ENCODE results near the gene STN1.

Gene STN1

GRCh38 chr10:103932971-103933370, 15.0 kb upstream of the STN1 start:
- H3K9ac ChIP-seq (ENCODE audit: low read length) = no peak overlapping the region
- no peak overlapping the region for H2AFZ ChIP-seq (ENCODE audit: insufficient read depth, low read length, poor library complexity)
- no peaks in the 10 kb centered on the region for H3K27me3 ChIP-seq (ENCODE audit: insufficient read depth, low read length)
- no peak overlapping the region for H3K4me2 ChIP-seq (ENCODE audit: low read length)
- no peak overlapping the region for H4K8ac ChIP-seq (ENCODE audit: low read depth, low read length)
- H3K9me3 ChIP-seq (ENCODE audit: insufficient read depth, low read depth, low read length) = no peaks in the 10 kb centered on the region
- no peak overlapping the region for H4K91ac ChIP-seq (ENCODE audit: low read depth, low read length)
- no peak overlapping the region for H2BK12ac ChIP-seq (ENCODE audit: low read length)
- H3K27ac ChIP-seq (ENCODE audit: low read depth, low read length) = peak overlapping the region; percentile 29
- no peaks in the 10 kb centered on the region for H3K36me3 ChIP-seq (ENCODE audit: control insufficient read depth in 1 of 2, insufficient read depth in 2 of 2, low read length in 2 of 2)
- peaks cover 16% of the 10 kb centered on the region for H3K79me1 ChIP-seq (ENCODE audit: low read length)
- H3K4ac ChIP-seq (ENCODE audit: low read depth, low read length) = no peak overlapping the region
- no peak overlapping the region for H3K23ac ChIP-seq (ENCODE audit: low read length)
- H4K12ac ChIP-seq (ENCODE audit: low read depth, low read length) = no peak overlapping the region
- H3K79me2 ChIP-seq (ENCODE audit: control insufficient read depth, insufficient read depth, low read length, poor library complexity) = no peaks in the 10 kb centered on the region
- H3K4me3 ChIP-seq (ENCODE audit: low read depth, low read length) = no peak overlapping the region
- no CpG with 5 or more reads among the region's 3 CpGs for WGBS (ENCODE audit: extremely low coverage, insufficient coverage, insufficient read length)
- H3K14ac ChIP-seq (ENCODE audit: low read length) = no peak overlapping the region
- H3K18ac ChIP-seq (ENCODE audit: low read length) = no peak overlapping the region
- H2AK5ac ChIP-seq (ENCODE audit: low read length) = no peak overlapping the region
- H3K4me1 ChIP-seq (ENCODE audit: control insufficient read depth in 1 of 2, insufficient read depth in 2 of 2, low read length in 2 of 2) = peaks cover 22 to 27% of the 10 kb centered on the region in 2 experiments
- DNase-seq = no peak
- no peak overlapping the region for H2BK120ac ChIP-seq (ENCODE audit: insufficient read depth, low read length, poor library complexity)
- no peak overlapping the region for H2BK5ac ChIP-seq (ENCODE audit: low read depth, low read length, poor library complexity)

DNA sequence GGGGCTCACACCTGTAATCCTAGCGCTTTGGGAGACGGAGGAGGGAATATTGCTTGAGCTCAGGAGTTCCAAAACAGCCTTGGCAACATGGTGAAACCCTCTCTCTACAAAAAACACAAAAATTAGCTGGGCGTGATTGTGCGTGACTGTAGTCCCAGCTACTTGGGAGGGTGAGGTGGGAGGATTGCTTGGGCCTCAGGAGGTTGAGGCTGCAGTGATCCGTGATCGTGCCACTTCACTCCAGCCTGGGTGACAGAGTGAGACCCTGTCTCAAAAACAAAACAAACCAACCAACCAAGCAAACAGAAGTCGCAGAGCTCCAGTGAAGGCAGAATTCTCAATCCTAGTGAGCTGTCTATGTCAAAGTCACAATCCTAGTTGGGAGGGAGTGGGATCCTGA, 14.3 kb upstream of the STN1 start:
- no peak overlapping the region for H2AFZ ChIP-seq (ENCODE audit: insufficient read depth, low read length, poor library complexity)
- DNase-seq = no peak
- H4K12ac ChIP-seq (ENCODE audit: low read depth, low read length) = no peak overlapping the region
- H4K8ac ChIP-seq (ENCODE audit: low read depth, low read length) = peak overlapping the region; percentile 55
- no peaks in the 10 kb centered on the region for H3K9me3 ChIP-seq (ENCODE audit: insufficient read depth, low read depth, low read length)
- H3K79me1 ChIP-seq (ENCODE audit: low read length) = peaks cover 16% of the 10 kb centered on the region
- peaks cover 22 to 27% of the 10 kb centered on the region in 2 experiments for H3K4me1 ChIP-seq (ENCODE audit: control insufficient read depth in 1 of 2, insufficient read depth in 2 of 2, low read length in 2 of 2)
- no peak overlapping the region for H3K14ac ChIP-seq (ENCODE audit: low read length)
- no peaks in the 10 kb centered on the region for H3K36me3 ChIP-seq (ENCODE audit: control insufficient read depth in 1 of 2, insufficient read depth in 2 of 2, low read length in 2 of 2)
- peak overlapping the region; percentile 54 for H2BK5ac ChIP-seq (ENCODE audit: low read depth, low read length, poor library complexity)
- H3K79me2 ChIP-seq (ENCODE audit: control insufficient read depth, insufficient read depth, low read length, poor library complexity) = no peaks in the 10 kb centered on the region
- no peak overlapping the region for H3K4ac ChIP-seq (ENCODE audit: low read depth, low read length)
- H3K4me2 ChIP-seq (ENCODE audit: low read length) = no peak overlapping the region
- peak overlapping the region; percentile 29 for H3K27ac ChIP-seq (ENCODE audit: low read depth, low read length)
- H2AK5ac ChIP-seq (ENCODE audit: low read length) = no peak overlapping the region
- no CpG with 5 or more reads among the region's 7 CpGs for WGBS (ENCODE audit: extremely low coverage, insufficient coverage, insufficient read length)
- H3K9ac ChIP-seq (ENCODE audit: low read length) = no peak overlapping the region
- no peak overlapping the region for H3K23ac ChIP-seq (ENCODE audit: low read length)
- no peak overlapping the region for H3K18ac ChIP-seq (ENCODE audit: low read length)
- H3K4me3 ChIP-seq (ENCODE audit: low read depth, low read length) = no peak overlapping the region
- peak overlapping the region; percentile 82 for H4K91ac ChIP-seq (ENCODE audit: low read depth, low read length)
- H2BK12ac ChIP-seq (ENCODE audit: low read length) = peak overlapping the region; percentile 3
- peak overlapping the region; percentile 6 for H2BK120ac ChIP-seq (ENCODE audit: insufficient read depth, low read length, poor library complexity)
- H3K27me3 ChIP-seq (ENCODE audit: insufficient read depth, low read length) = no peaks in the 10 kb centered on the region

- Histone ChIP-seq H2AFZ (ENCODE audit: insufficient read depth, low read length, poor library complexity) (no peak overlapping the region), H3K79me2 (ENCODE audit: control insufficient read depth, insufficient read depth, low read length, poor library complexity) (no peaks in the 10 kb centered on the region), H4K12ac (ENCODE audit: low read depth, low read length) (no peak overlapping the region), H3K14ac (ENCODE audit: low read length) (no peak overlapping the region), H3K23ac (ENCODE audit: low read length) (no peak overlapping the region), H2BK120ac (ENCODE audit: insufficient read depth, low read length, poor library complexity) (no peak overlapping the region), H3K18ac (ENCODE audit: low read length) (no peak overlapping the region), H3K27me3 (ENCODE audit: insufficient read depth, low read length) (no peaks in the 10 kb centered on the region), H3K4ac (ENCODE audit: low read depth, low read length) (no peak overlapping the region), H3K36me3 (ENCODE audit: control insufficient read depth in 1 of 2, insufficient read depth in 2 of 2, low read length in 2 of 2) (no peaks in the 10 kb centered on the region), H3K4me2 (ENCODE audit: low read length) (no peak overlapping the region), H3K9me3 (ENCODE audit: insufficient read depth, low read depth, low read length) (no peaks in the 10 kb centered on the region), H4K8ac (ENCODE audit: low read depth, low read length) (no peak overlapping the region), H2AK5ac (ENCODE audit: low read length) (no peak overlapping the region), H3K4me1 (ENCODE audit: control insufficient read depth in 1 of 2, insufficient read depth in 2 of 2, low read length in 2 of 2) (peaks cover 22 to 27% of the 10 kb centered on the region in 2 experiments), H3K79me1 (ENCODE audit: low read length) (peaks cover 16% of the 10 kb centered on the region), H3K27ac (ENCODE audit: low read depth, low read length) (peak overlapping the region; percentile 29), H2BK5ac (ENCODE audit: low read depth, low read length, poor library complexity) (peak overlapping the region; percentile 32), H4K91ac (ENCODE audit: low read depth, low read length) (peak overlapping the region; percentile 82), H3K9ac (ENCODE audit: low read length) (no peak overlapping the region), H2BK12ac (ENCODE audit: low read length) (no peak overlapping the region), H3K4me3 (ENCODE audit: low read depth, low read length) (no peak overlapping the region)
- WGBS (ENCODE audit: extremely low coverage, insufficient coverage, insufficient read length) = no CpG with 5 or more reads among the region's 2 CpGs
- peak; percentile 70 to 89 for DNase-seq
These were observed 13.6 kb upstream of the STN1 start for GRCh38 chr10:103931603-103932002.

GRCh38 chr10:103930881-103931280, 12.9 kb upstream of the STN1 start:
- Histone ChIP-seq H3K27ac (ENCODE audit: low read depth, low read length) (peak overlapping the region; percentile 29), H3K9me3 (ENCODE audit: insufficient read depth, low read depth, low read length) (no peaks in the 10 kb centered on the region), H3K23ac (ENCODE audit: low read length) (no peak overlapping the region), H3K4ac (ENCODE audit: low read depth, low read length) (no peak overlapping the region), H3K27me3 (ENCODE audit: insufficient read depth, low read length) (no peaks in the 10 kb centered on the region), H2BK12ac (ENCODE audit: low read length) (peak overlapping the region; percentile 94), H3K4me1 (ENCODE audit: control insufficient read depth in 1 of 2, insufficient read depth in 2 of 2, low read length in 2 of 2) (peaks cover 28 to 30% of the 10 kb centered on the region in 2 experiments), H3K4me2 (ENCODE audit: low read length) (no peak overlapping the region), H3K9ac (ENCODE audit: low read length) (no peak overlapping the region), H2AK5ac (ENCODE audit: low read length) (no peak overlapping the region), H4K12ac (ENCODE audit: low read depth, low read length) (no peak overlapping the region), H4K8ac (ENCODE audit: low read depth, low read length) (peak overlapping the region; percentile 32), H3K4me3 (ENCODE audit: low read depth, low read length) (no peak overlapping the region), H3K36me3 (ENCODE audit: control insufficient read depth in 1 of 2, insufficient read depth in 2 of 2, low read length in 2 of 2) (no peaks in the 10 kb centered on the region), H2BK5ac (ENCODE audit: low read depth, low read length, poor library complexity) (peak overlapping the region; percentile 68), H3K79me2 (ENCODE audit: control insufficient read depth, insufficient read depth, low read length, poor library complexity) (no peaks in the 10 kb centered on the region), H3K79me1 (ENCODE audit: low read length) (peaks cover 19% of the 10 kb centered on the region), H2BK120ac (ENCODE audit: insufficient read depth, low read length, poor library complexity) (peak overlapping the region; percentile 21), H4K91ac (ENCODE audit: low read depth, low read length) (peak overlapping the region; percentile 78), H3K18ac (ENCODE audit: low read length) (no peak overlapping the region), H2AFZ (ENCODE audit: insufficient read depth, low read length, poor library complexity) (no peak overlapping the region), H3K14ac (ENCODE audit: low read length) (peak overlapping the region; percentile 62)
- no peak for DNase-seq
- no CpG with 5 or more reads among the region's 6 CpGs for WGBS (ENCODE audit: extremely low coverage, insufficient coverage, insufficient read length)
